LNCAP (cell line): ENCODE measurements around the gene SPIRE1.

Experiments used
- CTCF ChIP-seq: fragments of 450-650 bp; IDR thresholded peaks from 2 replicates; pipeline ENCODE4 v1.5.1; 2017; ENCODE audit warnings: mild to moderate bottlenecking

Gene SPIRE1

GRCh38 chr18:12441475-12442034 lies 216.4 kb downstream of the SPIRE1 start:
- no peak for TF ChIP-seq CTCF

- no peak for TF ChIP-seq CTCF
These were observed 219.7 kb downstream of the SPIRE1 start for GRCh38 chr18:12438257-12438656.

- no peak for TF ChIP-seq CTCF
These were observed 222.0 kb downstream of the SPIRE1 start for GRCh38 chr18:12435867-12436266.

GRCh38 chr18:12434541-12434929 lies 223.4 kb downstream of the SPIRE1 start:
- TF ChIP-seq CTCF: no peak

- TF ChIP-seq CTCF: no peak
These were observed 223.9 kb downstream of the SPIRE1 start for GRCh38 chr18:12433829-12434540.

GRCh38 chr18:12432881-12433280 lies 225.0 kb downstream of the SPIRE1 start:
- no peak for TF ChIP-seq CTCF

GRCh38 chr18:12432196-12432595 lies 225.7 kb downstream of the SPIRE1 start:
- no peak for TF ChIP-seq CTCF
